ENCODE results near the gene COMMD1. TPM values are rescaled to one million over a fixed set of nuclear protein-coding genes. Genes with fewer than 3 reads are reported as not detected.
A peak's percentile ranks its signal among the peaks of the same experiment; 100 is the strongest.

COMMD1 gene
- polyA plus RNA-seq, 1 donor (not counting 4 experiments of a cell fraction or from before 2014, with no cell fraction given), result 44.8 TPM

GRCh38 chr2:61970807-61971556 is 65.5 kb downstream of the COMMD1 start:
- Histone ChIP-seq H3K27me3 (ENCODE audit: control insufficient read depth, extremely low read depth, insufficient read depth, low read length) (no peaks in the 10 kb centered on the region), H2AFZ (ENCODE audit: control insufficient read depth, low read length) (peak overlapping the region; percentile 81), H3K9me1 (ENCODE audit: control insufficient read depth, extremely low read depth, insufficient read depth, low read length) (no peaks in the 10 kb centered on the region), H3K27ac (ENCODE audit: control insufficient read depth, insufficient read depth, low read length) (peak overlapping the region; percentile 3), H3K4me1 (ENCODE audit: control insufficient read depth, extremely low read depth, insufficient read depth, low read length) (peaks cover 12% of the 10 kb centered on the region), H3K9ac (ENCODE audit: control insufficient read depth, extremely low read depth, insufficient read depth, low read length) (peak overlapping the region; percentile 46), H3K79me2 (ENCODE audit: control insufficient read depth, insufficient read depth, low read length) (no peaks in the 10 kb centered on the region), H3K9me3 (ENCODE audit: control insufficient read depth, low read depth, low read length) (no peaks in the 10 kb centered on the region), H3K36me3 (ENCODE audit: control insufficient read depth in 2 of 2, extremely low read depth in 1 of 2, insufficient read depth in 2 of 2, low read length in 2 of 2) (no peaks in the 10 kb centered on the region), H3K4me3 (ENCODE audit: control insufficient read depth in 2 of 3, extremely low read depth in 1 of 3, insufficient read depth in 2 of 3, low read depth in 1 of 3, low read length in 3 of 3) (peak overlapping the region; percentile 31 to 62 (median 53)), H3K4me2 (ENCODE audit: control insufficient read depth, extremely low read depth, insufficient read depth, low read depth, low read length) (peak overlapping the region; percentile 82), H4K20me1 (ENCODE audit: control insufficient read depth, extremely low read depth, insufficient read depth, low read length) (no peaks in the 10 kb centered on the region)
- dilution Hi-C loops (cut with MboI; ENCODE audit: extremely low pct_ligation_motif_present, low sequenced_read_pairs), result no loop called here
- DNase-seq (ENCODE audit: low read depth, low spot score), result no peak
- FAIRE-seq, result no peak
- TF ChIP-seq EZH2 (IDR thresholded peaks at IDR 0.05; ENCODE audit: low read length), result no peak
- peak; percentile 35 to 48 (median 36) for TF ChIP-seq CTCF (optimal IDR thresholded peaks at IDR 0.05 in 1 of 3, IDR thresholded peaks at IDR 0.05 in 1 of 3, conservative IDR thresholded peaks at IDR 0.05 in 1 of 3; ENCODE audit: extremely low read depth in 1 of 3, insufficient read depth in 2 of 3, low read length in 3 of 3)

- no peak for TF ChIP-seq EZH2 (IDR thresholded peaks at IDR 0.05; ENCODE audit: low read length)
- TF ChIP-seq CTCF (optimal IDR thresholded peaks at IDR 0.05 in 1 of 3, IDR thresholded peaks at IDR 0.05 in 1 of 3, conservative IDR thresholded peaks at IDR 0.05 in 1 of 3; ENCODE audit: extremely low read depth in 1 of 3, insufficient read depth in 2 of 3, low read length in 3 of 3), result no peak
- Histone ChIP-seq H3K9me3 (ENCODE audit: control insufficient read depth, low read depth, low read length) (no peaks in the 10 kb centered on the region), H3K27me3 (ENCODE audit: control insufficient read depth, extremely low read depth, insufficient read depth, low read length) (no peaks in the 10 kb centered on the region), H3K36me3 (ENCODE audit: control insufficient read depth in 2 of 2, extremely low read depth in 1 of 2, insufficient read depth in 2 of 2, low read length in 2 of 2) (no peaks in the 10 kb centered on the region), H3K4me2 (ENCODE audit: control insufficient read depth, extremely low read depth, insufficient read depth, low read depth, low read length) (no peak overlapping the region), H3K79me2 (ENCODE audit: control insufficient read depth, insufficient read depth, low read length) (no peaks in the 10 kb centered on the region), H3K4me1 (ENCODE audit: control insufficient read depth, extremely low read depth, insufficient read depth, low read length) (no peaks in the 10 kb centered on the region), H4K20me1 (ENCODE audit: control insufficient read depth, extremely low read depth, insufficient read depth, low read length) (no peaks in the 10 kb centered on the region), H3K27ac (ENCODE audit: control insufficient read depth, insufficient read depth, low read length) (no peak overlapping the region), H2AFZ (ENCODE audit: control insufficient read depth, low read length) (no peak overlapping the region), H3K9me1 (ENCODE audit: control insufficient read depth, extremely low read depth, insufficient read depth, low read length) (no peaks in the 10 kb centered on the region), H3K4me3 (ENCODE audit: control insufficient read depth in 2 of 3, extremely low read depth in 1 of 3, insufficient read depth in 2 of 3, low read depth in 1 of 3, low read length in 3 of 3) (no peak overlapping the region), H3K9ac (ENCODE audit: control insufficient read depth, extremely low read depth, insufficient read depth, low read length) (no peak overlapping the region)
- FAIRE-seq (no peak), DNase-seq (ENCODE audit: low read depth, low spot score) (no peak)
- dilution Hi-C loops (cut with MboI; ENCODE audit: extremely low pct_ligation_motif_present, low sequenced_read_pairs), result no loop called here
These were observed 73.0 kb downstream of the COMMD1 start for GRCh38 chr2:61978522-61978921.
